Measurements from ENCODE around the gene IRAK4. TPM values are rescaled to one million over a fixed set of nuclear protein-coding genes. Genes with fewer than 3 reads are reported as not detected.
"Not testable (repeated sequence)": the region's sequence is repeated elsewhere in the genome, so short reads cannot be mapped to it uniquely, and the experiment has no call there.

IRAK4 gene
- total and polyA plus RNA-seq, 5 experiments from 2014 or later = 23.7 to 60.7 (median 31.5) TPM

DNA sequence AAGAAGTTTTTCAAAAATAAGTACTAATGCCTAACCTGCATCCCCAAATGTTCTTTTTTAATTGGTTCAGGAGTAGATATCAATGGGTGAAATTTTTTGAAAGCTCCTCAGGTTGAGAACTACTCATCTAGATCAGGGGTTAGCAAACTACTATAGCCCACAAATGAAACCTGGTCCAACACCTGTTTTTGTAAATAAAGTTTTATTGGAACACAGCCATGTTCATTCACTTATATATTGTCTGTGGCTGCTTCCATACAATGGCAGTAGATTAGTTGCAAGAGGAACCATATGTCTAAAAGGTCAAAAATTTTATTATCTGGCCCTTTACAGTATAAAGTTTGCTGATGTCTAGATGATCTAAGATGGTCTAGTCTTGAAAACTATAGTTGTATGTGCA, 13.9 kb upstream of the IRAK4 start:
- Mint-ChIP-seq H3K9me3 (peaks cover 0 to 3% (median 0%) of the 10 kb centered on the region in 9 donors), H3K36me3 (peaks cover 5 to 65% (median 44%) of the 10 kb centered on the region in 3 donors), H3K4me3 (no peak overlapping the region), H3K27ac (no peak overlapping the region), H3K4me1 (peaks cover 0 to 9% (median 2%) of the 10 kb centered on the region in 4 donors), H3K27me3 (no peaks in the 10 kb centered on the region)
- POLR2A ChIA-PET = no interaction called here
- ATAC-seq (no peak), DNase-seq (no peak)

DNA sequence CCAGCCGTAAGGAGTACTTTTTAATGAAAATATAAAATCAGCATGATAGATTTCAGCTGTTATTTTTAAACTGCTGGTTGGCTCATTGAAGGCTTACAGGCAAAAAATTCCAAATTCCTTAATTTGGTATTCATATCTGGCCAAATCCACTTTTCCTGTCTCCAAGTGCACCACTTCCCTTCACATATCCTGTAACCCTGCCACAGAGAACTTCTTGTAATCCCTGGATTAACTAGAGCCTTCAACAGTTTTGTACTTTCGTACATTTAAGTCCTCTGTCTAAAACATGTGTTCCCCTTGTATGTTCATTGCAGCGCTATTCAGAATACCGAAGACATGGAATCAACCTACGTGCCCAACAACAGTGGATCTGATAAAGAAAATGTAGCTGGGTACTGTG, 9.7 kb upstream of the IRAK4 start:
- peaks cover 6 to 23% (median 18%) of the 10 kb centered on the region in 4 donors for H3K4me1 Mint-ChIP-seq
- peaks cover 19 to 50% (median 49%) of the 10 kb centered on the region in 3 donors for H3K36me3 Mint-ChIP-seq
- POLR2A ChIA-PET = interaction anchor here (1.3 kb wide), 1 partner anchor 9 kb away, joined by 5 read pairs; the partner anchor contains the start of genes IRAK4 and PUS7L

DNA sequence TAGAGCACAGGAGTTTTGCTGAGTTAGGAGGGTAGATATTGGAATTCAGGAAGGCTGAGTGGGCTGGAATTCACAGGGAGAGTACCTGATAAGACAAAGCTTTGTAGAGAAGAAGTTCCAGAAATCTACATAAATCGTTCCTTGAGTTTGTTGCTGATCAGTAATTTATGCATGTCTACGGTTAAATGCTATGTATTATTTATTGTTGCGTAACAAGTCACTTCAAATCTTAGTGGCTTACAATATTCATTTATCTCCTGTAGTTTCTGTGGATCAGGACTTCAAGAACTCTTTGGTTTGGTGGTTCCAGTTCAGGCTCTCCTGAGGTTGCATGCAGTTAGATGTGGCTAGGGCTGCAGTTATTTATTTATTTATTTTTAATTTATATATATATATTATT, 7.9 kb upstream of the IRAK4 start:
- Mint-ChIP-seq H3K4me1 (peaks cover 6 to 34% (median 31%) of the 10 kb centered on the region in 4 donors), H3K27me3 (no peaks in the 10 kb centered on the region), H3K27ac (no peak overlapping the region), H3K36me3 (peaks cover 26 to 50% (median 47%) of the 10 kb centered on the region in 3 donors), H3K4me3 (no peak overlapping the region), H3K9me3 (peaks cover 0 to 23% (median 6%) of the 10 kb centered on the region in 9 donors)
- ATAC-seq (no peak), DNase-seq (no peak)
- POLR2A ChIA-PET = no interaction called here

More for the DNA sequence above, 9.7 kb upstream of the IRAK4 start:
- Mint-ChIP-seq H3K9me3 (peaks cover 0 to 13% (median 5%) of the 10 kb centered on the region in 9 donors), H3K27me3 (no peaks in the 10 kb centered on the region), H3K27ac (no peak overlapping the region), H3K4me3 (no peak overlapping the region)
- DNase-seq = no peak
- no peak for ATAC-seq

- H3K4me1 Mint-ChIP-seq = peaks cover 8 to 39% (median 36%) of the 10 kb centered on the region in 4 donors
- H3K27ac Mint-ChIP-seq, H3K27me3 Mint-ChIP-seq, POLR2A ChIA-PET, H3K4me3 Mint-ChIP-seq, DNase-seq, ATAC-seq: not testable (repeated sequence)
- peaks cover 0 to 24% (median 6%) of the 10 kb centered on the region in 9 donors for H3K9me3 Mint-ChIP-seq
- H3K36me3 Mint-ChIP-seq = peaks cover 28 to 51% (median 48%) of the 10 kb centered on the region in 3 donors
These were observed 7.4 kb upstream of the IRAK4 start for GRCh38 chr12:43751360-43751759.

DNA sequence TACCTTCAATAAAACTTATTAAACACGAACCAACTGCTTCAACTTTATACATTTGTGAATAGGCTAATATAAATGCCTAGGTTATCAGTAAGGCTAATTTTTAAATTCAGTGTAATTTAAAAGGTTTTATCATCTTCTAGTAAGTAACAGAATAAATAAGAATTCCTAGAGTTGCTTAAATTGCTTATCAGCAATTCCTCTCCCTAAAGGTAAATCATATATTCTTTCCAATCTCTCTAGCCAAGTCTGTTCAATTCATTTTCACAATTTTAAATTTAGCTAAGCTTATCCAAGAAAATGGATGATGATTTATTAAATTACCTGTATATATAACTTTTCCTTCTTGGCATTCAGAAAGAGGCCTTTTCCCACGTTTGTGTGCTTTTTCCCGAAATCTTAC, 4.7 kb upstream of the IRAK4 start:
- H3K36me3 Mint-ChIP-seq = peaks cover 33 to 48% (median 41%) of the 10 kb centered on the region in 3 donors
- DNase-seq (no peak), ATAC-seq (no peak)
- peaks cover 19 to 59% (median 57%) of the 10 kb centered on the region in 4 donors for H3K4me1 Mint-ChIP-seq
- H3K27ac Mint-ChIP-seq = no peak overlapping the region
- peak overlapping the region in 2 of 10 donors; percentile 24 to 32 for H3K4me3 Mint-ChIP-seq
- no peaks in the 10 kb centered on the region for H3K27me3 Mint-ChIP-seq
- peaks cover 0 to 28% (median 6%) of the 10 kb centered on the region in 9 donors for H3K9me3 Mint-ChIP-seq
- POLR2A ChIA-PET = no interaction called here

DNA sequence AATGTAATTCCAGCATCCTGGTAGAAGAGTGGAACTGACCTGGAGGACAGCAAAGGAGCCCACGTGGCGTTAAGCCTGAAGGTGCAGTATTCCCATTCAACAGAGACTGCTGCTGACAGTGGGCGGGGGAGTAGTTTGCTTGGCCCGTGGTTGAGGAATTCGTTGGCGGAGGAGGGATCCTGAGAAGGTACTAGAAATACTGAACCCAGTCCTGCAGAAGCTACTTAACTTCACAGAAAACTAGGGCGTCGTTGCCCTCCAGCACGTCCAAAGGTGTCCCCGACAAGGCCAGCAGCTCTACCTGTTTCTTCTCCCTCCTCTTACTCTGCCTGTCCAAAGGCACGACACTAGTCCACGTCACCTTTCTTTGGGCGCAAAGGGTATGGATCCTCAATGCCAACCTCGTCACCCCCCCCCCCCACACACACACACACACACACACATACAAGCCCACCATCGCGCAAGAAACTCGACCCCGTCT, 464 bp upstream of the IRAK4 start:
- peaks cover 30 to 81% (median 75%) of the 10 kb centered on the region in 4 donors for H3K4me1 Mint-ChIP-seq
- peaks cover 0 to 20% (median 2%) of the 10 kb centered on the region in 9 donors for H3K9me3 Mint-ChIP-seq
- peaks cover 26 to 27% (median 26%) of the 10 kb centered on the region in 3 donors for H3K36me3 Mint-ChIP-seq
- peak overlapping the region; percentile 98 to 100 (median 99) for H3K27ac Mint-ChIP-seq
- H3K4me3 Mint-ChIP-seq = peak overlapping the region; percentile 78 to 99 (median 98)
- H3K27me3 Mint-ChIP-seq = no peaks in the 10 kb centered on the region
- peak; percentile 7 to 28 for ATAC-seq
- POLR2A ChIA-PET = interaction anchor here (0.7 to 2.6 kb wide), 7 partner anchors 8 to 79 kb away, joined by 3 to 46 read pairs (median 5); partner anchors contain the start of genes TMEM117 and TWF1
- no peak for DNase-seq

GRCh38 chr12:43760396-43760795, 1.6 kb downstream of the IRAK4 start:
- Mint-ChIP-seq H3K4me1 (peaks cover 34 to 76% (median 73%) of the 10 kb centered on the region in 4 donors), H3K4me3 (peak overlapping the region; percentile 78 to 99 (median 98)), H3K36me3 (peaks cover 7 to 20% (median 16%) of the 10 kb centered on the region in 3 donors), H3K9me3 (peaks cover 0 to 5% (median 0%) of the 10 kb centered on the region in 9 donors), H3K27ac (peak overlapping the region; percentile 98 to 100 (median 99)), H3K27me3 (no peaks in the 10 kb centered on the region)
- DNase-seq = no peak
- ATAC-seq = no peak
- POLR2A ChIA-PET = interaction anchor here (1.9 kb wide), 1 partner anchor 8 kb away, joined by 8 read pairs; no protein-coding TSS in a partner anchor

DNA sequence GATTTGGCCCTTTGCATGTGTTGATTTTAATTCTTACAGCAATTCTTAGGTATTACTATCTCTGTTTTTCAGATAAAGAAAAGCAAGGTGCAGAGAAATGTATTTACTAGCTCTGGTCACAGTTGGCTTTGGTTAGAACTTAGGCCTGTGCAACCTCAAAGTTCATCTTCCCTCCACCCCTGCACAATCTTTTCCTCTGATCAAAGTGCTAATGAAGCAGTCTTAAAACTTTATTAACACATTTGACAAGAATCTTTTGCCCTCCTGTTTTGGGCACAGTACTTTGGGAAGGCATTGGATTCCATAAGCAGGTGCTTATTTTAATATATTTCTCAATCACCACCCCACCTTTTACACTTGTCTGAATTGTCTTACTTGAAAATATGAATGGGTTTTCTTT, 2.7 kb downstream of the IRAK4 start:
- H3K27me3 Mint-ChIP-seq = no peaks in the 10 kb centered on the region
- no peak for DNase-seq
- no peak for ATAC-seq
- peaks cover 0 to 3% (median 0%) of the 10 kb centered on the region in 9 donors for H3K9me3 Mint-ChIP-seq
- peak overlapping the region; percentile 44 to 99 (median 66) for H3K4me3 Mint-ChIP-seq
- POLR2A ChIA-PET = interaction anchor here (0.7 kb wide), 1 partner anchor 44 kb away, joined by 4 read pairs; the partner anchor contains the start of gene TWF1
- peaks cover 3 to 15% (median 11%) of the 10 kb centered on the region in 3 donors for H3K36me3 Mint-ChIP-seq
- peak overlapping the region in 9 of 10 donors; percentile 18 to 75 (median 56) for H3K27ac Mint-ChIP-seq
- H3K4me1 Mint-ChIP-seq = peaks cover 30 to 66% (median 62%) of the 10 kb centered on the region in 4 donors

- H3K27ac Mint-ChIP-seq = peak overlapping the region in 7 of 10 donors; percentile 18 to 70 (median 57)
- POLR2A ChIA-PET = interaction anchor here (1.0 kb wide), 1 partner anchor 43 kb away, joined by 3 read pairs; the partner anchor contains the start of gene TWF1
- ATAC-seq (no peak), DNase-seq (no peak)
- peak overlapping the region in 7 of 10 donors; percentile 9 to 99 (median 64) for H3K4me3 Mint-ChIP-seq
- peaks cover 0 to 15% (median 11%) of the 10 kb centered on the region in 3 donors for H3K36me3 Mint-ChIP-seq
- peaks cover 26 to 57% (median 54%) of the 10 kb centered on the region in 4 donors for H3K4me1 Mint-ChIP-seq
- H3K27me3 Mint-ChIP-seq = no peaks in the 10 kb centered on the region
- H3K9me3 Mint-ChIP-seq = no peaks in the 10 kb centered on the region
These were observed 3.8 kb downstream of the IRAK4 start for GRCh38 chr12:43762596-43762995.

DNA sequence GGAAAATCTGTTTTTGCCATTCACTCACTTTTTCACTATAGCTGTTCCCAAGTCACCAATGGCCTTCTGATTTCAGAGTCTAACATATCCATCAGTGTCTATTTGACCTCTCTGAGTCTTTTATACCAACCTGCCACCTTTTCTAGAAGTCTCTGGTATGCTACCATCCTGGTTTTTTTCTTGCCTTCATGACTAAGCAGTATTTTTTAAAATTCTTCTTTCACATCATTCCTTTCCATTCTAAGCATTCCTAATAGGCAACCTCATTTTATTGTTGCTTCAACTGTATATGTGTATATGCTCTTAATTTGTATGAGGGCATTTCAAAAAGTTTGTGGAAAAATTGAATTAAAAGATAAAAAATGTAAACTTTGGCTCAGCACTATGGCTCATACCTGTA, 5.0 kb downstream of the IRAK4 start:
- Mint-ChIP-seq H3K27me3 (no peaks in the 10 kb centered on the region), H3K9me3 (no peaks in the 10 kb centered on the region), H3K4me1 (peaks cover 21 to 55% (median 47%) of the 10 kb centered on the region in 4 donors), H3K36me3 (peaks cover 0 to 18% (median 15%) of the 10 kb centered on the region in 3 donors), H3K27ac (peak overlapping the region in 4 of 10 donors; percentile 1 to 66 (median 22)), H3K4me3 (peak overlapping the region in 2 of 10 donors; percentile 5 to 49)
- ATAC-seq = no peak
- POLR2A ChIA-PET = no interaction called here
- DNase-seq = no peak

DNA sequence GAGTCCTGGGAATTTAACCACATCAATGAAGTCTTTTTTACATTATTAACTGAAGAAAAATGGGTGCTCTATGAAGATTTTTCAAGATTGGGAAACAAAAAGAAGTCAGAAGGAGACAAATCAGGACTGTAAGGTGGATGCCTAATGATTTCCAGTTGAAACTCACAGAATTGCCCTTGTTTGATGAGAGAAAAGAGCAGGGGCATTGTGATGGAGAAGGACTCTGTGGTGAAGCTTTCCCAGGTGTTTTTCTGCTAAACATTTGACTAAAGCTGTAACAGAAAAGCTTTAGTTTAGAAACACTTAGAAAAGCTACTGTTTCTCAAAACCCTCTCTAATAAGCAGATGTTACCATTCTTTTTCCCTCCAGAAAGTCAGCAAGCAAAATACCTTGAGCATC, 5.8 kb downstream of the IRAK4 start:
- no peak overlapping the region for H3K27ac Mint-ChIP-seq
- H3K36me3 Mint-ChIP-seq = peaks cover 0 to 22% (median 15%) of the 10 kb centered on the region in 3 donors
- H3K4me1 Mint-ChIP-seq = peaks cover 21 to 56% (median 41%) of the 10 kb centered on the region in 4 donors
- DNase-seq (no peak), ATAC-seq (no peak)
- no peak overlapping the region for H3K4me3 Mint-ChIP-seq
- H3K27me3 Mint-ChIP-seq = no peaks in the 10 kb centered on the region
- POLR2A ChIA-PET = no interaction called here
- no peaks in the 10 kb centered on the region for H3K9me3 Mint-ChIP-seq

- peaks cover 0 to 3% (median 0%) of the 10 kb centered on the region in 9 donors for H3K9me3 Mint-ChIP-seq
- peaks cover 18 to 54% (median 38%) of the 10 kb centered on the region in 4 donors for H3K4me1 Mint-ChIP-seq
- POLR2A ChIA-PET = no interaction called here
- DNase-seq (no peak), ATAC-seq (no peak)
- H3K4me3 Mint-ChIP-seq = no peak overlapping the region
- no peaks in the 10 kb centered on the region for H3K27me3 Mint-ChIP-seq
- no peak overlapping the region for H3K27ac Mint-ChIP-seq
- H3K36me3 Mint-ChIP-seq = peaks cover 9 to 38% (median 28%) of the 10 kb centered on the region in 3 donors
These were observed 7.5 kb downstream of the IRAK4 start for GRCh38 chr12:43766291-43766690.

DNA sequence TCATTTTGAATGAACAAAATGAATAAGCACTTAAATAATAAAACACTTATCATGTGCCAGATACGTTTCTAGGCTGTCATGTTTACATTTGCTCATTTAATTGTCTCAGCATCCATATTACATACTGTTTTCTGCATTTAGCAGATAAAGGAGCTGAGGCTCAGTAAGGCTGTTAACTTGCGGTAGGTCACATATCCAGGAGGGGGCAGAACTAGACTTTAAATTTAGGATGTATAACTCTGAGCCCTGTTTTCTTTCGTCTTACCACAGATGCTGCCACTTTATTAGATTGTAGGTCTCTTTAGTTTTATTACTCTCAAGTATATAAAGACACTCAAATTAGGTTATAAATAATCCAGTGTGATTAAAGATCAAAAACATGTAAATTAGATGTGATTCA, 17.7 kb downstream of the IRAK4 start:
- no peaks in the 10 kb centered on the region for H3K9me3 Mint-ChIP-seq
- POLR2A ChIA-PET = interaction anchor here (2.3 kb wide), 1 partner anchor 29 kb away, joined by 9 read pairs; the partner anchor contains the start of gene TWF1
- peak in 6 of 10 donors; percentile 4 to 51 (median 24) for DNase-seq
- no peak overlapping the region for H3K4me3 Mint-ChIP-seq
- H3K36me3 Mint-ChIP-seq = peaks cover 4 to 50% (median 8%) of the 10 kb centered on the region in 3 donors
- no peaks in the 10 kb centered on the region for H3K27me3 Mint-ChIP-seq
- H3K27ac Mint-ChIP-seq = peak overlapping the region in 1 of 10 donors; percentile 32
- ATAC-seq = peak; percentile 76 to 79
- peaks cover 2 to 7% (median 4%) of the 10 kb centered on the region in 4 donors for H3K4me1 Mint-ChIP-seq
